CD4-positive, CD25-positive, alpha-beta regulatory T cell (primary cell): ENCODE measurements around the gene EPS15. TPM values are rescaled to one million over a fixed set of nuclear protein-coding genes. Genes with fewer than 3 reads are reported as not detected.
A peak's percentile ranks its signal among the peaks of the same experiment; 100 is the strongest.

Source experiments
- ATAC-seq, 2 donors: fragments of 150-1000 bp; cut with Tn5 transposase; one replicate each; pipeline ENCODE4 v1.10.0; 2021; ENCODE audit warnings: low read depth in 2 of 2, moderate number of reproducible peaks in 2 of 2, moderate library complexity in 1 of 2
- DNase-seq, 3 donors: peaks; one replicate each; pipeline versions ENCODE4 v3.0.0 to v3.0.0-alpha.2; 2012 to 2022; ENCODE audit warnings: mixed read lengths in 1 of 3
- H3K27ac ChIP-seq: one replicate; pipeline ENCODE4 v1.7.0; 2013; ENCODE audit warnings: mild to moderate bottlenecking, low read length; ENCODE audit not compliant: insufficient read depth, poor library complexity, severe bottlenecking
- H3K27me3 ChIP-seq: one replicate; pipeline ENCODE4 v1.7.0; 2013; ENCODE audit warnings: low read length; ENCODE audit not compliant: control insufficient read depth, insufficient read depth
- H3K36me3 ChIP-seq: one replicate; pipeline ENCODE4 v1.7.0; 2013; ENCODE audit warnings: mild to moderate bottlenecking, low read length, moderate library complexity; ENCODE audit not compliant: control insufficient read depth, insufficient read depth
- H3K4me1 ChIP-seq: 2 replicates; pipeline ENCODE4 v1.7.0; 2013; ENCODE audit warnings: mild to moderate bottlenecking, low read length; ENCODE audit not compliant: insufficient read depth, control insufficient read depth, poor library complexity, severe bottlenecking
- H3K4me3 ChIP-seq: one replicate; pipeline ENCODE4 v1.7.0; 2013; ENCODE audit warnings: low read depth, mild to moderate bottlenecking, low read length, moderate library complexity
- H3K9me3 ChIP-seq, 2 experiments: 1 replicate in 1 of 2; 2 replicates in 1 of 2; pipeline ENCODE4 v1.7.0; 2013; ENCODE audit warnings: low read length in 2 of 2, mild to moderate bottlenecking in 1 of 2, moderate library complexity in 1 of 2; ENCODE audit not compliant: control insufficient read depth in 2 of 2
- H3K27ac Mint-ChIP-seq, 3 donors: one replicate each; pipeline ENCODE4 v1.8.0; 2020 to 2022; ENCODE audit warnings: mild to moderate bottlenecking in 3 of 3, mixed read lengths in 3 of 3, moderate library complexity in 2 of 3
- H3K27me3 Mint-ChIP-seq: one replicate; pipeline ENCODE4 v1.8.0; 2022; ENCODE audit warnings: mild to moderate bottlenecking, mixed read lengths
- H3K36me3 Mint-ChIP-seq: one replicate; pipeline ENCODE4 v1.8.0; 2020; ENCODE audit warnings: mixed read lengths
- H3K4me1 Mint-ChIP-seq, 4 donors: one replicate each; pipeline ENCODE4 v1.8.0; 2020 to 2022; ENCODE audit warnings: mixed read lengths in 4 of 4, mild to moderate bottlenecking in 1 of 4
- H3K4me3 Mint-ChIP-seq, 4 donors: one replicate each; pipeline ENCODE4 v1.8.0; 2020 to 2022; ENCODE audit warnings: mild to moderate bottlenecking in 4 of 4, mixed read lengths in 4 of 4, moderate library complexity in 3 of 4
- H3K9me3 Mint-ChIP-seq, 7 donors: one replicate each; pipeline ENCODE4 v1.8.0; 2020 to 2022; ENCODE audit warnings: mixed read lengths in 7 of 7, mild to moderate bottlenecking in 3 of 7, moderate library complexity in 2 of 7
- polyA plus RNA-seq, 4 donors: library from polyadenylated mRNA; unstranded; fragments of 300-500 nt; fragmentation: Illumina TruSeq; gene quantifications; one replicate each; pipeline ENCODE4 v1.2.3, GENCODE V29; 2021
- total RNA-seq: library from RNA; stranded (reverse); gene quantifications from one replicate; pipeline ENCODE4 v1.2.3, GENCODE V29; 2022

The EPS15 gene
- total and polyA plus RNA-seq, 5 donors from 2014 or later: 58.5 to 135 (median 83.5) TPM

DNA sequence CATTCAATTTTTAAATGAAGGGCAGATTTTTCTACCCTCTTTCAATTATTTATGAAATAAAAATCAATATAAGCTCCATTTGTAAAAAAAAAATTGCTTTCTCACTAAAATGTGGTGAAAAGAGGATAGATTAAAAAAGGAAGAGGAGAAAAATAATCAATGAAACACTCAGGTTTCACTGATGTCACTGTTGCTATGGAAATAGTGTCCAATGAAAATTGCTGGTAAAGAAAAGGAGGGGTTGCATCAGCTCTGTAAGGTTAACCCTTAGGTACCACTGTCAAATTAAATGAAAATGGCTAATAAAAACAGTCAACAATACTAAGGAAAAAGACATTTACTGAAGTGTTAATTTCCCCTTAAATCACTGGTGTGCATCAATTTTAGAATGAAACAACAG, 97.1 kb downstream of the EPS15 start:
- H3K9me3 ChIP-seq: no peaks in the 10 kb centered on the region
- H3K4me3 ChIP-seq: no peak overlapping the region
- Mint-ChIP-seq H3K4me3 (no peak overlapping the region), H3K27ac (no peak overlapping the region), H3K9me3 (peaks cover 0 to 2% (median 0%) of the 10 kb centered on the region in 7 donors), H3K27me3 (no peaks in the 10 kb centered on the region), H3K36me3 (peaks cover 67% of the 10 kb centered on the region), H3K4me1 (peaks cover 15 to 43% (median 30%) of the 10 kb centered on the region in 4 donors)
- H3K36me3 ChIP-seq: peaks cover 45% of the 10 kb centered on the region
- no peak overlapping the region for H3K27ac ChIP-seq
- no peaks in the 10 kb centered on the region for H3K27me3 ChIP-seq
- H3K4me1 ChIP-seq: no peaks in the 10 kb centered on the region
- ATAC-seq: no peak
- peak in 2 of 3 donors; percentile 20 to 43 for DNase-seq

DNA sequence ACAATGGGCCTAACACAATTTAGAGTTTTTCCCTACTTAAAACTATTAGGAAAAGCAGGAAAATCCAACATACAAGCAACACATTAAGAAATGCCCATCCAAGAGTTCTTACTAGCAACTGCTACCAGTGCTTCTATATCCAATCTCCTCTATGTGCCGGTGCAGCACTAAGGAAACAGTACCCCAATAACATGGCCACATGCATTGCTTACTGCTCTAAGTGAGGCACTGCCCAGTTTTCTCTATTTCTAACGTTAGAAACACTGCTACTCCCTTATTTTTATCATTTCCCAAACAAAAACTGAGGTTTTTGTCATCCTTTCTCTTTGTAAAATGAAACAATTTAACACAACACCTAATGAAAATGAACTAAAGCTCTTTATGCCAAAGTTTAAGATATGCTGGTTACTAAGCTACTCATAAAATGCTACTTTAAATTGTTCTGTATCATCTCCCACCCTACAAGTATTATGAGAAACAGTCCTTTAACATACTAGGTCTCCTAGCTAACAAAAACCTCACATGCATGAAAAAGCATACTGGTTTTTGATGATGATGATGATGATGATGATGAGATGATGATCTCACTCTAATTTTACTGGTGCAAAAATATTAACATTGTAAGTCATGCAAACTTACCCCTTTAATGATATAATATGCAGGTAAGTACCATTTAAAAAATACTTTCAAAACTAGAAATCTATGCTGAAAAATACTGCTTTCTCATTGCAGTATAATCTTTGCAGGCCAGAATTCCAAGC, 98.0 kb downstream of the EPS15 start:
- Histone ChIP-seq H3K27ac (no peak overlapping the region), H3K9me3 (no peaks in the 10 kb centered on the region), H3K4me3 (no peak overlapping the region), H3K27me3 (no peaks in the 10 kb centered on the region), H3K4me1 (no peaks in the 10 kb centered on the region), H3K36me3 (peaks cover 50% of the 10 kb centered on the region)
- peaks cover 15 to 43% (median 29%) of the 10 kb centered on the region in 4 donors for H3K4me1 Mint-ChIP-seq
- H3K36me3 Mint-ChIP-seq: peaks cover 64% of the 10 kb centered on the region
- H3K27me3 Mint-ChIP-seq: no peaks in the 10 kb centered on the region
- DNase-seq (no peak), ATAC-seq (no peak)
- no peak overlapping the region for H3K4me3 Mint-ChIP-seq
- H3K27ac Mint-ChIP-seq: peak overlapping the region in 1 of 3 donors; percentile 18
- peaks cover 0 to 1% (median 0%) of the 10 kb centered on the region in 7 donors for H3K9me3 Mint-ChIP-seq

DNA sequence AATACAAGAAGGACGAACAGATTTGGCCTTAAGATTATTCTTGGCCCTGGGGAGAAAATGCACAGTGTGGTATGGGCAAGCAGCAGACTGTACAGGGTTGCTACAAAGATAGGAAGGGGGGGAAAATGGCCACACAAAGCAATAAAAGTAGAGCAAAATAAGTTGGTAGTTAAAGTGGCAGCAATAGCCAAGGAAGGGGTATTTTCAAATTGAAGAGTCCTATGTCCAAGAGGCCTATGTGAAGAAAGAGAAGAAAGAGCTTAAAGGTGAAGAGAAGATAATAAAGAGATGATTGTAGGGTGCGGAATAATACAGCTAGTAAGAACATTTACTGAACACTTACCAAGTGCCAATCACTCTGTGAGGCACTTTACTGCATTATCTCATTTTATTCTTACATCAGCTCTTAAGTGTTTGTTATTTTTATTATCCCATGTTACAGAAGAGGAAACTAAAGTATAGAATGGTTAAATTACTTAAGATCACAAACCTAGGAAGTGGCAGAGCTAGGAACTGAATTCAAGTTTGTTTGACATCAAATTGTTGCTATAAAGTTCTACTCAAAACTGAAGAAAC, 100.6 kb downstream of the EPS15 start:
- Mint-ChIP-seq H3K27me3 (no peaks in the 10 kb centered on the region), H3K9me3 (peaks cover 0 to 2% (median 0%) of the 10 kb centered on the region in 7 donors), H3K36me3 (peaks cover 54% of the 10 kb centered on the region), H3K4me1 (peaks cover 11 to 31% (median 20%) of the 10 kb centered on the region in 4 donors), H3K4me3 (no peak overlapping the region), H3K27ac (peak overlapping the region in 2 of 3 donors; percentile 12 to 33)
- ATAC-seq (no peak), DNase-seq (no peak)
- Histone ChIP-seq H3K36me3 (peaks cover 45% of the 10 kb centered on the region), H3K4me1 (no peaks in the 10 kb centered on the region), H3K27ac (no peak overlapping the region), H3K4me3 (no peak overlapping the region), H3K27me3 (no peaks in the 10 kb centered on the region), H3K9me3 (no peaks in the 10 kb centered on the region)

DNA sequence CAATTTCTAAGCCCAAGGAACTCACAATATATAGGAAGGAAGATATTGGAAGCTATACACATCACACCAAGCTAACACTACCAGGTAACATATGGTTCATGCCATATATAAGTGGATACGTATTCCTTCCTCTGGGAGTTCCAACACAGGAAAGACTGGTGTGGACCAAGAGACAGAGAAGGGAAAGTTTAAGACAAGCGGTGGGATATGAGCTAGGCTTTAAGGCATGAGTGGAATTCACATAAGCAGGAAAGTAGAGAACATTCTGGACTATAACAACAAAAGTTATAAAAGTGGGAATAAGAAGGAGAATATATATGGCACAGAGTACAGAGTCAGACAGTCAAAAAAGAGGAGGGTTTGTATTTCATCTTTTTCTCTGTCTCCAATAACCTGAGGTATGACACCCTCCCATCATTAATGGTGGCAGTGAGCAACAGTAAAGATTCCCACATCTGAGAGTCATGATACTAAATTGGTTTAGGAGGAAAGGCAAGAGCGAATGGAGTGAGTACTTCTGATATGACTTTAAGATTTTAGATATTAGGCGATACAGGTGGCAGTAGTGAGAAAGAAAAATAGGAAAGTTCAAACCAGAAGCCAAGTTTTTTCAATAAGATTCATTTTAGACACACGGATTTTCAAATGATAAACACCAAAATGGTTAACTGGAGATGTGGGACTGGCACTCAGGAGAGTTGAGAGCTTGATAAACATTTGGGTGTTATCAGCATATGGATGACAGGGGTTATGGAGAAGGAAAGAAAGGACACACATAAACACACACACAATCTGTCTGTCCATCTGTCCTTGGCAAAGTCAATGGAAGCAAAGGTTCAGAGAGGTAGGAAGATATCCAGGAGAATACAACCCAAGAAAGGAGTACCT, 101.3 kb downstream of the EPS15 start:
- DNase-seq: no peak
- H3K36me3 ChIP-seq: peaks cover 43% of the 10 kb centered on the region
- H3K27me3 Mint-ChIP-seq: no peaks in the 10 kb centered on the region
- no peaks in the 10 kb centered on the region for H3K4me1 ChIP-seq
- peak overlapping the region in 2 of 3 donors; percentile 12 to 70 for H3K27ac Mint-ChIP-seq
- ATAC-seq: no peak
- H3K36me3 Mint-ChIP-seq: peaks cover 54% of the 10 kb centered on the region
- no peaks in the 10 kb centered on the region for H3K27me3 ChIP-seq
- H3K9me3 Mint-ChIP-seq: peaks cover 0 to 3% (median 0%) of the 10 kb centered on the region in 7 donors
- H3K4me1 Mint-ChIP-seq: peaks cover 7 to 31% (median 24%) of the 10 kb centered on the region in 4 donors
- no peak overlapping the region for H3K4me3 Mint-ChIP-seq
- H3K4me3 ChIP-seq: no peak overlapping the region
- H3K27ac ChIP-seq: no peak overlapping the region
- no peaks in the 10 kb centered on the region for H3K9me3 ChIP-seq

DNA sequence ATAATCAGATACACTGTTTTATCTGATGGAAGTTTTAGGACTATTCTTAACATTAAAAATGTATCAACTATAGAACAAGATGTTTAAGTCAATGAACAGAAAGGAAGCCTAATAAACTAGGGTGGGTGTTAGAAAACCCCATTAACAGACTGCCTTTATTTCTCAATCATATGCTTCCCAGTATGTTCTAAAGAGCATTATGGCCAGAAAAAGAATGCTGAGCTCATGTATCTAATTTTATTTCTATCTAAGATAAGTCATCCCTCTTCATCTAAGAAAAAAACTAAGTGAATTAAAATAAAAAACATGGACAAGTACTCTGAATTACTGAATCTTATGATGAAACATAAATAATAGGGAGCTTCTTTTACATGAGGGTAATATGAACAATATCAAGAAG, 102.2 kb downstream of the EPS15 start:
- Mint-ChIP-seq H3K9me3 (peaks cover 0 to 8% (median 0%) of the 10 kb centered on the region in 7 donors), H3K4me1 (peaks cover 4 to 28% (median 22%) of the 10 kb centered on the region in 4 donors), H3K27ac (no peak overlapping the region), H3K4me3 (no peak overlapping the region), H3K36me3 (peaks cover 56% of the 10 kb centered on the region), H3K27me3 (no peaks in the 10 kb centered on the region)
- H3K27me3 ChIP-seq: no peaks in the 10 kb centered on the region
- no peak overlapping the region for H3K4me3 ChIP-seq
- no peak for DNase-seq
- peaks cover 42% of the 10 kb centered on the region for H3K36me3 ChIP-seq
- H3K9me3 ChIP-seq: no peaks in the 10 kb centered on the region
- no peak overlapping the region for H3K27ac ChIP-seq
- H3K4me1 ChIP-seq: no peaks in the 10 kb centered on the region
- no peak for ATAC-seq

DNA sequence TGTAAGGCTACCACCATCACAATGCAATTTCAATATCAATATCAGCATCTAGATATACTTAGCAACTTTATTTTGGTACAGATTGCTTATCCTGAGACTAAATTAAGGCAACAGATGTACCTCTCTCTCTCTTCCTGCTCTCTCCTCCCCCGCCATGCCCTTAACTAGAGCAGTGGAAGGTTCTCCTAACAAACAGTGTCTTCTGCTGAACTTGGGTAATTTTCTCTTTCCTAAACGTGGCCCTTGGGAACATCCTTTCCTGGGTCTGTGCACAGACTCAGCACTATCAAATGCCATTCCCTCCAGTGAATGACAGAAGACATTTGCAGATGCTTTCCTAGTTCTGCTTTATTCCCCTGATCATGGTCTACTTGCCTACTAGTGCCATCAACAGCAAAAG, 103.1 kb downstream of the EPS15 start:
- ATAC-seq (no peak), DNase-seq (no peak)
- Histone ChIP-seq H3K4me3 (no peak overlapping the region), H3K36me3 (peaks cover 42% of the 10 kb centered on the region), H3K4me1 (no peaks in the 10 kb centered on the region), H3K27me3 (no peaks in the 10 kb centered on the region), H3K27ac (no peak overlapping the region), H3K9me3 (no peaks in the 10 kb centered on the region)
- Mint-ChIP-seq H3K4me1 (peaks cover 4 to 25% (median 20%) of the 10 kb centered on the region in 4 donors), H3K9me3 (peaks cover 0 to 10% (median 0%) of the 10 kb centered on the region in 7 donors), H3K4me3 (no peak overlapping the region), H3K36me3 (peaks cover 53% of the 10 kb centered on the region), H3K27me3 (no peaks in the 10 kb centered on the region), H3K27ac (peak overlapping the region in 1 of 3 donors; percentile 62)

DNA sequence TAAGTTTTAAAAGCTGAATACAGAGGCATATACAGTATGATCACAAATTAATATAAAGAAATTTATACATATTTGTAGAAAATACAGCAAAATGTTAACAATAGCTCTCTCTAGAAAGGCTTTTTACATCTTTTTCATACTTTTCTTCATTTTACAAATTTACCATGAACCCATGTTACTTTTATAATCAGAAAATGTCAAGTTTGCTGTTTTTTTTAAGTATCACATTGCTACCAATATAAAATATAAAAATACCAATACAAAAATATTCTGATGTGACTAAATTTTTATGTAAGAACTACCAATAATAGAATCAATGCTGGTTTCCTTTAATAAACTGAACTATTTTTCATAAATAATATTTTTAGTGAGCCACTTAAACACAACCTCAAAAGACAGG, 104.3 kb downstream of the EPS15 start:
- DNase-seq (no peak), ATAC-seq (no peak)
- H3K27me3 Mint-ChIP-seq: no peaks in the 10 kb centered on the region
- H3K9me3 Mint-ChIP-seq: peaks cover 0 to 10% (median 0%) of the 10 kb centered on the region in 7 donors
- Histone ChIP-seq H3K4me3 (no peak overlapping the region), H3K9me3 (no peaks in the 10 kb centered on the region), H3K4me1 (no peaks in the 10 kb centered on the region), H3K27me3 (no peaks in the 10 kb centered on the region), H3K27ac (no peak overlapping the region), H3K36me3 (peaks cover 35% of the 10 kb centered on the region)
- no peak overlapping the region for H3K4me3 Mint-ChIP-seq
- peaks cover 2 to 19% (median 18%) of the 10 kb centered on the region in 4 donors for H3K4me1 Mint-ChIP-seq
- peaks cover 48% of the 10 kb centered on the region for H3K36me3 Mint-ChIP-seq
- H3K27ac Mint-ChIP-seq: no peak overlapping the region
